Measurements from ENCODE around the gene THOC2. TPM values are rescaled to one million over a fixed set of nuclear protein-coding genes. Genes with fewer than 3 reads are reported as not detected.
A peak's percentile ranks its signal among the peaks of the same experiment; 100 is the strongest.

The THOC2 gene
- total and polyA plus RNA-seq, 9 of the 15 experiments (the other 6 are each of a cell fraction or from before 2014, with no cell fraction given) = 131 to 234 (median 192) TPM

DNA sequence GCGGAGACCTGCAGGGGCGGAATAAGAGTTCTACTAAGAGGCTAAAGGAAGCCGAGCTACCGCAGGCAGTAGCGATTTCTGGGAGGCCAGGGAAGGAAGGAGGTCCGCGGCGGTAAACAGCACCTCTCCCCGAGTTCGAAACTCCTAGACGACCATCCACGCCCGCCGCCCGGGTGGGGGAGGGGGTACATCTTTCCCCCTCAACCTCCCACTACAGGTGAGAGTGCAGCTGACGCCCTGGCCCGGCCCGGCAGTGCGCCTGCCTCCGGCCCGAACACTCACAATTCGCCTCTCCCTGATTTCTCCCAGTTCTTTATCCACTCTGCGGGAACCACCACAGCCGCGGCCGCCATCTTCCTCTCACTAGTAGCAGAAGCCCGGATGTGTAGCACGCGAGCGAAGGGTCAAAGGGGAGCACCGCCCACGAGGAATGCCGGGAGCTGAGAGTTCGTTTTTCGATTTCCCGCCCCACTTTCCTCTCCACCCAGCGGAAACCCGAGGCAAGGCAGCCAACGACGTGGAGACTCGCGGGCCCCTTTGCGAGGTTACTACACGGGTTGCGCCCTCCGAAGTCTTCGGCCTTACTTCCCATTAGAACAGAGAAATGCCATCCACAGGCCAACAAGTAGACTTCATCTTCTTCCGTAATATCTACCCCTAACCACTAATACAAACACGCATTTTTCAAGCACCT is at the start of gene THOC2 (continued):
- TF ChIP-seq, protein P1, sequence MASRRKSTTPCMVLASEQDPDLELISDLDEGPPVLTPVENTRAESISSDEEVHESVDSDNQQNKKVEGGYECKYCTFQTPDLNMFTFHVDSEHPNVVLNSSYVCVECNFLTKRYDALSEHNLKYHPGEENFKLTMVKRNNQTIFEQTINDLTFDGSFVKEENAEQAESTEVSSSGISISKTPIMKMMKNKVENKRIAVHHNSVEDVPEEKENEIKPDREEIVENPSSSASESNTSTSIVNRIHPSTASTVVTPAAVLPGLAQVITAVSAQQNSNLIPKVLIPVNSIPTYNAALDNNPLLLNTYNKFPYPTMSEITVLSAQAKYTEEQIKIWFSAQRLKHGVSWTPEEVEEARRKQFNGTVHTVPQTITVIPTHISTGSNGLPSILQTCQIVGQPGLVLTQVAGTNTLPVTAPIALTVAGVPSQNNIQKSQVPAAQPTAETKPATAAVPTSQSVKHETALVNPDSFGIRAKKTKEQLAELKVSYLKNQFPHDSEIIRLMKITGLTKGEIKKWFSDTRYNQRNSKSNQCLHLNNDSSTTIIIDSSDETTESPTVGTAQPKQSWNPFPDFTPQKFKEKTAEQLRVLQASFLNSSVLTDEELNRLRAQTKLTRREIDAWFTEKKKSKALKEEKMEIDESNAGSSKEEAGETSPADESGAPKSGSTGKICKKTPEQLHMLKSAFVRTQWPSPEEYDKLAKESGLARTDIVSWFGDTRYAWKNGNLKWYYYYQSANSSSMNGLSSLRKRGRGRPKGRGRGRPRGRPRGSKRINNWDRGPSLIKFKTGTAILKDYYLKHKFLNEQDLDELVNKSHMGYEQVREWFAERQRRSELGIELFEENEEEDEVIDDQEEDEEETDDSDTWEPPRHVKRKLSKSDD (conservative IDR thresholded peaks at IDR 0.05; ENCODE audit: low read length) = no peak
- TF ChIP-seq COPS2 (conservative IDR thresholded peaks at IDR 0.05) = no peak
- TF ChIP-seq, protein P2, sequence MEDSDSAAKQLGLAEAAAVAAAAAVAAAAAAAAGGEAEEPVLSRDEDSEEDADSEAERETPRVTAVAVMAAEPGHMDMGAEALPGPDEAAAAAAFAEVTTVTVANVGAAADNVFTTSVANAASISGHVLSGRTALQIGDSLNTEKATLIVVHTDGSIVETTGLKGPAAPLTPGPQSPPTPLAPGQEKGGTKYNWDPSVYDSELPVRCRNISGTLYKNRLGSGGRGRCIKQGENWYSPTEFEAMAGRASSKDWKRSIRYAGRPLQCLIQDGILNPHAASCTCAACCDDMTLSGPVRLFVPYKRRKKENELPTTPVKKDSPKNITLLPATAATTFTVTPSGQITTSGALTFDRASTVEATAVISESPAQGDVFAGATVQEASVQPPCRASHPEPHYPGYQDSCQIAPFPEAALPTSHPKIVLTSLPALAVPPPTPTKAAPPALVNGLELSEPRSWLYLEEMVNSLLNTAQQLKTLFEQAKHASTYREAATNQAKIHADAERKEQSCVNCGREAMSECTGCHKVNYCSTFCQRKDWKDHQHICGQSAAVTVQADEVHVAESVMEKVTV (CRISPR knock-in tag; IDR thresholded peaks at IDR 0.05) = no peak
- no peak for TF ChIP-seq XRCC3 (IDR thresholded peaks at IDR 0.05)
- TF ChIP-seq FOXA1 (IDR thresholded peaks at IDR 0.05; ENCODE audit: borderline replicate concordance) = no peak
- TF ChIP-seq NCOA1 (IDR thresholded peaks at IDR 0.05; ENCODE audit: low read depth) = peak; percentile 41; the same call in 1 of the 2 replicates
- TF ChIP-seq, protein P3, sequence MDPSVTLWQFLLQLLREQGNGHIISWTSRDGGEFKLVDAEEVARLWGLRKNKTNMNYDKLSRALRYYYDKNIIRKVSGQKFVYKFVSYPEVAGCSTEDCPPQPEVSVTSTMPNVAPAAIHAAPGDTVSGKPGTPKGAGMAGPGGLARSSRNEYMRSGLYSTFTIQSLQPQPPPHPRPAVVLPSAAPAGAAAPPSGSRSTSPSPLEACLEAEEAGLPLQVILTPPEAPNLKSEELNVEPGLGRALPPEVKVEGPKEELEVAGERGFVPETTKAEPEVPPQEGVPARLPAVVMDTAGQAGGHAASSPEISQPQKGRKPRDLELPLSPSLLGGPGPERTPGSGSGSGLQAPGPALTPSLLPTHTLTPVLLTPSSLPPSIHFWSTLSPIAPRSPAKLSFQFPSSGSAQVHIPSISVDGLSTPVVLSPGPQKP (CRISPR knock-in tag; IDR thresholded peaks at IDR 0.05) = no peak
- no peak for TF ChIP-seq ZNF175 (CRISPR knock-in tag; IDR thresholded peaks at IDR 0.05; ENCODE audit: low read depth)
- TF ChIP-seq NRF1 (conservative IDR thresholded peaks at IDR 0.05 in 1 of 2, IDR thresholded peaks at IDR 0.05 in 1 of 2) = no peak
- peak; percentile 70 to 96 (median 86) for TF ChIP-seq YY1 (IDR thresholded peaks at IDR 0.05; ENCODE audit: borderline replicate concordance in 1 of 3, control insufficient read depth in 1 of 3, extremely low read depth in 1 of 3, insufficient read depth in 3 of 3, insufficient read length in 1 of 3, insufficient replicate concordance in 2 of 3, low read depth in 1 of 3, low read length in 2 of 3)
- TF ChIP-seq PCBP2 (IDR thresholded peaks at IDR 0.05; ENCODE audit: low read depth, low read length, poor library complexity, severe bottlenecking) = no peak
- TF ChIP-seq, protein P4, sequence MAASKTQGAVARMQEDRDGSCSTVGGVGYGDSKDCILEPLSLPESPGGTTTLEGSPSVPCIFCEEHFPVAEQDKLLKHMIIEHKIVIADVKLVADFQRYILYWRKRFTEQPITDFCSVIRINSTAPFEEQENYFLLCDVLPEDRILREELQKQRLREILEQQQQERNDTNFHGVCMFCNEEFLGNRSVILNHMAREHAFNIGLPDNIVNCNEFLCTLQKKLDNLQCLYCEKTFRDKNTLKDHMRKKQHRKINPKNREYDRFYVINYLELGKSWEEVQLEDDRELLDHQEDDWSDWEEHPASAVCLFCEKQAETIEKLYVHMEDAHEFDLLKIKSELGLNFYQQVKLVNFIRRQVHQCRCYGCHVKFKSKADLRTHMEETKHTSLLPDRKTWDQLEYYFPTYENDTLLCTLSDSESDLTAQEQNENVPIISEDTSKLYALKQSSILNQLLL (CRISPR knock-in tag; IDR thresholded peaks at IDR 0.05; ENCODE audit: borderline replicate concordance) = no peak
- TF ChIP-seq EGR1 (conservative IDR thresholded peaks at IDR 0.05) = peak; percentile 55
- TF ChIP-seq ZNF282 (CRISPR knock-in tag; IDR thresholded peaks at IDR 0.05) = no peak
- no peak for TF ChIP-seq GABPB2 (CRISPR knock-in tag; conservative IDR thresholded peaks at IDR 0.05)
- TF ChIP-seq ZNF3 (CRISPR knock-in tag; IDR thresholded peaks at IDR 0.05) = no peak
- TF ChIP-seq ZNF785 (CRISPR knock-in tag; IDR thresholded peaks at IDR 0.05) = no peak
- TF ChIP-seq PTBP1 (IDR thresholded peaks at IDR 0.05; ENCODE audit: low read depth, low read length) = no peak
- no peak for TF ChIP-seq ZNF778 (CRISPR knock-in tag; IDR thresholded peaks at IDR 0.05)
- TF ChIP-seq ZNF184 (CRISPR knock-in tag; IDR thresholded peaks at IDR 0.05) = no peak
- TF ChIP-seq, protein P5, sequence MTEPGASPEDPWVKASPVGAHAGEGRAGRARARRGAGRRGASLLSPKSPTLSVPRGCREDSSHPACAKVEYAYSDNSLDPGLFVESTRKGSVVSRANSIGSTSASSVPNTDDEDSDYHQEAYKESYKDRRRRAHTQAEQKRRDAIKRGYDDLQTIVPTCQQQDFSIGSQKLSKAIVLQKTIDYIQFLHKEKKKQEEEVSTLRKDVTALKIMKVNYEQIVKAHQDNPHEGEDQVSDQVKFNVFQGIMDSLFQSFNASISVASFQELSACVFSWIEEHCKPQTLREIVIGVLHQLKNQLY (CRISPR knock-in tag; conservative IDR thresholded peaks at IDR 0.05) = no peak
